Hepatocyte (in vitro differentiated cells): ENCODE measurements around the gene IKZF5. TPM values are rescaled to one million over a fixed set of nuclear protein-coding genes. Genes with fewer than 3 reads are reported as not detected.
A peak's percentile ranks its signal among the peaks of the same experiment; 100 is the strongest.

Source experiments
- DNase-seq: peaks from one replicate; pipeline ENCODE4 v3.0.0-alpha.2; 2016; ENCODE audit warnings: low spot score
- H2AFZ ChIP-seq: fragments of 200-600 bp; sonication (generic); 2 replicates; pipeline ENCODE4 v1.6.0; 2016; ENCODE audit warnings: antibody characterized with exemption, mild to moderate bottlenecking
- H3K27ac ChIP-seq: fragments of 200-600 bp; sonication (generic); 2 replicates; pipeline ENCODE4 v1.5.1; 2016; ENCODE audit warnings: mild to moderate bottlenecking
- H3K27me3 ChIP-seq: fragments of 200-600 bp; sonication (generic); 2 replicates; pipeline ENCODE4 v1.6.1; 2016
- H3K36me3 ChIP-seq: fragments of 200-600 bp; sonication (generic); replicated peaks from 2 replicates; pipeline ENCODE4 v1.5.1; 2016; ENCODE audit warnings: low read depth; ENCODE audit not compliant: insufficient read depth
- H3K4me1 ChIP-seq: fragments of 200-600 bp; sonication (generic); 2 replicates; pipeline ENCODE4 v1.5.1; 2016; ENCODE audit warnings: mild to moderate bottlenecking, moderate library complexity; ENCODE audit not compliant: insufficient read depth
- H3K4me2 ChIP-seq: fragments of 200-600 bp; sonication (generic); 2 replicates; pipeline ENCODE4 v1.6.0; 2016
- H3K4me3 ChIP-seq: fragments of 200-600 bp; sonication (generic); 2 replicates; pipeline ENCODE4 v1.5.1; 2016; ENCODE audit warnings: mild to moderate bottlenecking
- H3K79me2 ChIP-seq: fragments of 200-600 bp; sonication (generic); 2 replicates; pipeline ENCODE4 v1.6.0; 2017; ENCODE audit warnings: mild to moderate bottlenecking
- H3K9me2 ChIP-seq: fragments of 200-600 bp; sonication (generic); replicated peaks from 2 replicates; pipeline ENCODE4 v1.6.0; 2017; ENCODE audit warnings: mild to moderate bottlenecking; ENCODE audit not compliant: insufficient read depth
- H3K9me3 ChIP-seq: fragments of 200-600 bp; sonication (generic); 2 replicates; pipeline ENCODE4 v1.5.1; 2016; ENCODE audit warnings: low read depth, mild to moderate bottlenecking
- H4K20me1 ChIP-seq: fragments of 200-600 bp; sonication (generic); 2 replicates; pipeline ENCODE4 v1.6.0; 2016; ENCODE audit warnings: mild to moderate bottlenecking; ENCODE audit not compliant: insufficient read depth, poor library complexity, severe bottlenecking
- EZH2 ChIP-seq: fragments of 200-600 bp; sonication (generic); IDR thresholded peaks from 2 replicates; pipeline ENCODE4 v1.6.1; 2016; ENCODE audit warnings: antibody characterized with exemption, mild to moderate bottlenecking, borderline replicate concordance
- EZH2phosphoT487 ChIP-seq: fragments of 200-600 bp; sonication (generic); IDR thresholded peaks from one replicate; pipeline ENCODE4 v1.6.1; 2018; ENCODE audit warnings: antibody characterized with exemption, mild to moderate bottlenecking, low read depth, moderate library complexity; ENCODE audit not compliant: unreplicated experiment, severe bottlenecking
- WGBS: methylation state at CpG from one replicate; pipeline ENCODE4 v1.1.6; 2016; ENCODE audit warnings: low lambda C conversion rate; ENCODE audit errors: missing lambda C conversion rate; 5-methylcytosine and 5-hydroxymethylcytosine counted together
- polyA plus RNA-seq: library from polyadenylated mRNA; unstranded; fragments of >200 nt; fragmentation: Nextera tagmentation; extraction: Ambion mirVana; gene quantifications from 2 replicates; pipeline ENCODE4 v1.2.1, GENCODE V29; 2016
- total RNA-seq: library from RNA; depleted of rRNA; stranded (reverse); fragments of >200 nt; gene quantifications from 2 replicates; pipeline ENCODE4 v1.2.3, GENCODE V29; 2014
- TF ChIP-seq, protein P1 (sequence below): fragments of 200-600 bp; sonication (generic); IDR thresholded peaks from 2 replicates; pipeline ENCODE4 v1.5.1; 2016; ENCODE audit warnings: antibody characterized with exemption, mild to moderate bottlenecking; ENCODE audit not compliant: poor library complexity

The IKZF5 gene
- total and polyA plus RNA-seq, 2 experiments from 2014 or later = 7.2 to 8.5 TPM

- H3K27me3 ChIP-seq = no peaks in the 10 kb centered on the region
- 94% methylated on average over 33 of the region's 43 CpGs for WGBS
- H3K9me3 ChIP-seq = no peaks in the 10 kb centered on the region
- H3K9me2 ChIP-seq = no peaks in the 10 kb centered on the region
- TF ChIP-seq EZH2 (no peak), EZH2phosphoT487 (no peak)
- TF ChIP-seq, protein P1, sequence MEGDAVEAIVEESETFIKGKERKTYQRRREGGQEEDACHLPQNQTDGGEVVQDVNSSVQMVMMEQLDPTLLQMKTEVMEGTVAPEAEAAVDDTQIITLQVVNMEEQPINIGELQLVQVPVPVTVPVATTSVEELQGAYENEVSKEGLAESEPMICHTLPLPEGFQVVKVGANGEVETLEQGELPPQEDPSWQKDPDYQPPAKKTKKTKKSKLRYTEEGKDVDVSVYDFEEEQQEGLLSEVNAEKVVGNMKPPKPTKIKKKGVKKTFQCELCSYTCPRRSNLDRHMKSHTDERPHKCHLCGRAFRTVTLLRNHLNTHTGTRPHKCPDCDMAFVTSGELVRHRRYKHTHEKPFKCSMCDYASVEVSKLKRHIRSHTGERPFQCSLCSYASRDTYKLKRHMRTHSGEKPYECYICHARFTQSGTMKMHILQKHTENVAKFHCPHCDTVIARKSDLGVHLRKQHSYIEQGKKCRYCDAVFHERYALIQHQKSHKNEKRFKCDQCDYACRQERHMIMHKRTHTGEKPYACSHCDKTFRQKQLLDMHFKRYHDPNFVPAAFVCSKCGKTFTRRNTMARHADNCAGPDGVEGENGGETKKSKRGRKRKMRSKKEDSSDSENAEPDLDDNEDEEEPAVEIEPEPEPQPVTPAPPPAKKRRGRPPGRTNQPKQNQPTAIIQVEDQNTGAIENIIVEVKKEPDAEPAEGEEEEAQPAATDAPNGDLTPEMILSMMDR = no peak
- no peaks in the 10 kb centered on the region for H4K20me1 ChIP-seq
- H3K4me3 ChIP-seq = no peak overlapping the region
- H3K79me2 ChIP-seq = peaks cover 39% of the 10 kb centered on the region
- H3K27ac ChIP-seq = no peak overlapping the region
- no peak overlapping the region for H3K4me2 ChIP-seq
- no peaks in the 10 kb centered on the region for H3K36me3 ChIP-seq
- H3K4me1 ChIP-seq = peaks cover 9% of the 10 kb centered on the region
- DNase-seq = no peak
- H2AFZ ChIP-seq = no peak overlapping the region
These were observed 5.1 kb upstream of the IKZF5 start for GRCh38 chr10:123013456-123014419.

DNA sequence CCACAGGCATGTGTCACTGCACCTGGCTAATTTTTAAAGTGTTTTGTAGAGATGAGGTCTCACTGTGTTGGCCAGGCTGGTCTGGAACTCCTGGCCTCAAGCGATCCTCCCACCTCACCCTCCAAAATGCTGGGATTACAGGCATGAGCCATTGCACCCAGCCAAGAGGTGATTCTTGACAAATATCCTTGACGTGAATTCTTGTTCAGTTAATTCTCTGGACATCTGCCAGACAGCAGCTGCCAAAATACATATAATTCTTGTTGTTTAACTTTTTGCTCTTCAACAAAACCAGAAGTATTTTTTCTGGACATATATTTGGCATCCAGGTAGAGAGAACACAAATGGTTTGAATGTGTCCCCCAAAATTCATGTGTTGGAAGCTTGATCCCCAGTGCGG, 3.4 kb upstream of the IKZF5 start:
- Histone ChIP-seq H4K20me1 (peaks cover 8% of the 10 kb centered on the region), H3K79me2 (peaks cover 44% of the 10 kb centered on the region), H2AFZ (no peak overlapping the region), H3K9me3 (no peaks in the 10 kb centered on the region), H3K4me2 (no peak overlapping the region), H3K4me1 (peaks cover 14% of the 10 kb centered on the region), H3K27me3 (no peaks in the 10 kb centered on the region), H3K4me3 (no peak overlapping the region), H3K36me3 (no peaks in the 10 kb centered on the region), H3K9me2 (no peaks in the 10 kb centered on the region), H3K27ac (no peak overlapping the region)
- TF ChIP-seq, protein P1 = no peak
- TF ChIP-seq EZH2phosphoT487 = no peak
- no peak for TF ChIP-seq EZH2
- 96% methylated on average over 3 of the region's 3 CpGs for WGBS
- DNase-seq = no peak

DNA sequence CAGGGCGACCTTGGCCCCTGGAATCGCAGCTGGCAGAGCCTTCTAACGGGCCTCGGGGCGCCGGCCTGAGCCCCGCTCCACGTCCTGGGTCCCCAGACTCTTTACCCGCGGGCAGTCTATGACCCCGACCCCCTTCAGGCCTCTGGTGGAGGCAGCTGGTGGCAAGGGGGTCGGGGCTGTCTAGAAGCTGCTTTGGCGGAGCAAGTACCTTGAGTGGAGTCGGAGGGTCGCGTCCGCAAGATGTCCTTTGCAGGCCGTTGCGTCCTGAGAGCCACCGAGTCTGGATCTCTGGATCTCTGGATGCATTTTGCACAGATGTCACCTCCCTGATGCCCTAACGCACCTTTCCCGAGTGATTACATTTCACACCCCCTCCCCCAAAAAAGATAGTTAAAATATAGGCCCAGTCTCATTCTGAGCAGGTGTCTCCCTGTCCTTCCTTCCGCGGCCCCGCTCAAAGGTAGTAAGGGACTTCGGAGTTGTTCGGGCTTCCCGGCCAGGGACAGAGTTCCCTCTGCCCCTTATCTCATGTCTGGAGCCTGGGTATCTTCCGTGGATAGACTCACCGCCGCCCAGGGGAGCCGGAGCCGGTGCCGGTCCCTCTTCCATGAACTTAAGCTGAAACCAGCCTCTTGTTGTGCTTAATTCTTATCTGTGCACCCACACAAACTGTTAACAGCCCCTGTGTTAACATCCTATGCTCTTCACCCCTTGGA, 668 bp upstream of the IKZF5 start:
- H3K27ac ChIP-seq = peak overlapping the region; percentile 54
- H2AFZ ChIP-seq = peak overlapping the region; percentile 81
- peaks cover 29% of the 10 kb centered on the region for H4K20me1 ChIP-seq
- H3K9me2 ChIP-seq = no peaks in the 10 kb centered on the region
- no peaks in the 10 kb centered on the region for H3K27me3 ChIP-seq
- H3K4me3 ChIP-seq = peak overlapping the region; percentile 67
- WGBS = 3% methylated on average over 33 of the region's 34 CpGs
- peaks cover 65% of the 10 kb centered on the region for H3K79me2 ChIP-seq
- TF ChIP-seq EZH2phosphoT487 (no peak), EZH2 (no peak)
- TF ChIP-seq, protein P1 = no peak
- no peaks in the 10 kb centered on the region for H3K36me3 ChIP-seq
- H3K4me1 ChIP-seq = peaks cover 18% of the 10 kb centered on the region
- no peaks in the 10 kb centered on the region for H3K9me3 ChIP-seq
- peak overlapping the region; percentile 90 for H3K4me2 ChIP-seq
- peak; percentile 45 for DNase-seq
